Measurements from ENCODE around the gene USH2A. TPM values are rescaled to one million over a fixed set of nuclear protein-coding genes. Genes with fewer than 3 reads are reported as not detected.

USH2A gene
- total RNA-seq, 1 donor from 2014 or later = not detected

DNA sequence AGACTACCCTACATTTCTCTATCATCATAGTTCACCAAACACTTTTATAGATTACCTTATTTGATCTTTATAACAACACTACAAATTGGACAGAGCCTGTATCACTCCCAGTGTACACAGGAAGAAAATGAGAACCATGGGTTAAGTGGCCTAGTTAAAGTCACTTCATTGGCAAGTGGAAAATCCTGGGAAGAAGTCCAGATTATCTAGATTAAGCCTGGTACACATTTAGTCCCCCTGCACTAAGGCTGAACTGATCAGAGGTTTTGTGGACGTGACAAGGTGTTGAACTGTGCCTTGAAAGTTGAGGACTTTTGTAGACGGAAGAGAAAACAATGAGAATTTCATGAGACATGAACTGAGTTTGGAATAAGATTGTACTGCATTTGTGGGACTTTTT, 7.5 kb upstream of the USH2A start:
- DNase-seq = no peak
- H3K9me3 ChIP-seq = no peaks in the 10 kb centered on the region
- intact Hi-C loops (cut with DNase I) = no loop called here
- H3K27me3 ChIP-seq (ENCODE audit: low read depth) = no peaks in the 10 kb centered on the region
- no peak overlapping the region for H3K4me3 ChIP-seq
- ATAC-seq = no peak
- no peaks in the 10 kb centered on the region for H3K36me3 ChIP-seq
- no peaks in the 10 kb centered on the region for H3K4me1 ChIP-seq
- TF ChIP-seq, protein P1, sequence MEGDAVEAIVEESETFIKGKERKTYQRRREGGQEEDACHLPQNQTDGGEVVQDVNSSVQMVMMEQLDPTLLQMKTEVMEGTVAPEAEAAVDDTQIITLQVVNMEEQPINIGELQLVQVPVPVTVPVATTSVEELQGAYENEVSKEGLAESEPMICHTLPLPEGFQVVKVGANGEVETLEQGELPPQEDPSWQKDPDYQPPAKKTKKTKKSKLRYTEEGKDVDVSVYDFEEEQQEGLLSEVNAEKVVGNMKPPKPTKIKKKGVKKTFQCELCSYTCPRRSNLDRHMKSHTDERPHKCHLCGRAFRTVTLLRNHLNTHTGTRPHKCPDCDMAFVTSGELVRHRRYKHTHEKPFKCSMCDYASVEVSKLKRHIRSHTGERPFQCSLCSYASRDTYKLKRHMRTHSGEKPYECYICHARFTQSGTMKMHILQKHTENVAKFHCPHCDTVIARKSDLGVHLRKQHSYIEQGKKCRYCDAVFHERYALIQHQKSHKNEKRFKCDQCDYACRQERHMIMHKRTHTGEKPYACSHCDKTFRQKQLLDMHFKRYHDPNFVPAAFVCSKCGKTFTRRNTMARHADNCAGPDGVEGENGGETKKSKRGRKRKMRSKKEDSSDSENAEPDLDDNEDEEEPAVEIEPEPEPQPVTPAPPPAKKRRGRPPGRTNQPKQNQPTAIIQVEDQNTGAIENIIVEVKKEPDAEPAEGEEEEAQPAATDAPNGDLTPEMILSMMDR (IDR thresholded peaks at IDR 0.05) = no peak
- H3K27ac ChIP-seq = no peak overlapping the region

DNA sequence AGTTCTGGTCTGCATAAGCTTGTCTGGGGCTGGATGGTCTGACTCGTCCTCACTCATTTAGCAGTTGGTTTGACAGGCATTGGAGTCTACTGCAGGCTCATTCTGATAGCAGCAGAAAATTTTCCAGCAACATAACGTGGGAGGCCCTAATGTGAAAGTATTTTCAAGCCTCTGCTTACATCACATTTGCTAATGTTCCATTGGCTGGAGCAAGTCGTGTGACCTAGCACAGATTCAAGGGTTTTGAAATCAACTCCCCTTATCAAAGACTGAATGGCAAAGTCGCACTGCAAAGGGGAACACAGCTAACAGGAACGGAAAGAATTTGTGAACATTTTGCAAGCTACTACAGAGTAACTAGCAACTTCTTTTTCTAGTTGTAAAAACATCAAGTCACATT, 2.3 kb upstream of the USH2A start:
- H3K27ac ChIP-seq = no peak overlapping the region
- TF ChIP-seq, protein P1 (IDR thresholded peaks at IDR 0.05) = no peak
- ATAC-seq = no peak

DNA sequence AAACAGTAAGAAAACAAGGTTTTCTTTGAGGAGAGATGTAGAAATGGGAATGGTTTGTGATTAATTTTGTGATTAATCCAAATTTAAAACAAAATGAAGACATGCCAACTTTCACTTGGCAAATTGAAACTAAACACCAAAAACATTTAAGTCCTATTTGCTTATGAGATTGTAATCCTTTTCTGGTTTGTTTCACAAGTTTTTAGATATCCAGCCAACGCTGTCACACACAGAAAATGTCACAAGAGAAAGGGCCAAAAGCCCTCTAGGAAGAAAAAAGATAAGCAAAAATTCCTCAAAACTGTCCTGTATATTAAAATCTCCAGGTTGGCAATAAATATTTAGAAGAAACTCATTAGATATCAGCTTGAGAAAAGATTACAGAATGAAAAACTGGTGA, 2.5 kb downstream of the USH2A start:
- Histone ChIP-seq H3K9me3 (no peaks in the 10 kb centered on the region), H3K27ac (no peak overlapping the region), H3K27me3 (ENCODE audit: low read depth) (no peaks in the 10 kb centered on the region), H3K4me3 (no peak overlapping the region), H3K4me1 (no peaks in the 10 kb centered on the region), H3K36me3 (no peaks in the 10 kb centered on the region)
- intact Hi-C loops (cut with DNase I) = no loop called here
- TF ChIP-seq, protein P1 (IDR thresholded peaks at IDR 0.05) = no peak
- ATAC-seq = no peak
- DNase-seq = no peak

More for the DNA sequence above, 2.3 kb upstream of the USH2A start:
- no peaks in the 10 kb centered on the region for H3K36me3 ChIP-seq
- intact Hi-C loops (cut with DNase I) = no loop called here
- no peaks in the 10 kb centered on the region for H3K9me3 ChIP-seq
- H3K27me3 ChIP-seq (ENCODE audit: low read depth) = no peaks in the 10 kb centered on the region
- no peak overlapping the region for H3K4me3 ChIP-seq
- no peak for DNase-seq
- H3K4me1 ChIP-seq = no peaks in the 10 kb centered on the region

DNA sequence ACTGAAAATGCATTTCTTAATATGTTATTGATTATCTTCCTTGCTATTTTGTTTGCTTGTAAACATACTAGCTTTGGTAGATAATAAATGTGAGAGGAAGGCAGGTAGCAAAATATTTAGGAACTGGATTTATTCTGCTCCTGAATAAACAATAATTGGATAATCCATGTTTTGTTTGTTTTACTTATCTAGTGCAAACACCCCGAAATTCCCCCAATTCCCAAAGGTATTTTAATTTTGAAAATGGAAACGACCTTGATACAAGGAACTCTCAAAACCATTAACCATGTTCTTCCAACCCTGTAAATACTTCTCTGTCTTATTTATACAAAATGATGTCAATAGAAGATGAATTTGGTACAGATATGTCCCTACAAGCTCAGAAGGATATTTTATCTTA, 3.0 kb downstream of the USH2A start:
- Histone ChIP-seq H3K4me3 (no peak overlapping the region), H3K27ac (no peak overlapping the region), H3K9me3 (no peaks in the 10 kb centered on the region), H3K36me3 (no peaks in the 10 kb centered on the region), H3K27me3 (ENCODE audit: low read depth) (no peaks in the 10 kb centered on the region), H3K4me1 (no peaks in the 10 kb centered on the region)
- DNase-seq = no peak
- intact Hi-C loops (cut with DNase I) = no loop called here
- ATAC-seq = no peak
- TF ChIP-seq, protein P1 (IDR thresholded peaks at IDR 0.05) = no peak

DNA sequence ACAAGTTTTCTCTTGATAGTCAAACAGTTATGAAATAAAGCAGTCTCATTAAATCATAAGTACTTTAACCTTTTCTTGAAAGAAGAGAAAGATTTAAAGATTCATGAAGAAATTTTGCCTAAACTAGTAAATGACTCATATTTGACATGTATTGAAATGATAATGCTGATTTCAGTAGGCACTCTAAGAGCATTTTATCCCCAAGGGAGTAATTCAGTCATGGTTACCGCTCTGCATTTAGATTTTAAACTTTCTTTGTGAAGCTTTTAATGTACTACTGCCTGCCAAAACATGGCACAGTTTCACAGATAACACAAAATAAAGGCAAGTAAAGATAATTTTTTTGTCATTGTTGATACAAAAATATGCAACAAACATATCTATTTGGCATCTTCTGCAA, 6.8 kb downstream of the USH2A start:
- intact Hi-C loops (cut with DNase I) = no loop called here
- no peak for ATAC-seq
- H3K27me3 ChIP-seq (ENCODE audit: low read depth) = no peaks in the 10 kb centered on the region

More for the DNA sequence above, 6.8 kb downstream of the USH2A start:
- Histone ChIP-seq H3K9me3 (no peaks in the 10 kb centered on the region), H3K4me1 (no peaks in the 10 kb centered on the region), H3K36me3 (no peaks in the 10 kb centered on the region), H3K4me3 (no peak overlapping the region), H3K27ac (no peak overlapping the region)
- TF ChIP-seq, protein P1 (IDR thresholded peaks at IDR 0.05) = no peak
- no peak for DNase-seq

Data from lower lobe of right lung (tissue), 2 donors.